ENCODE results near the gene CCDC146.
"Not testable (repeated sequence)": the region's sequence is repeated elsewhere in the genome, so short reads cannot be mapped to it uniquely, and the experiment has no call there.

CCDC146 gene

GRCh38 chr7:77121860-77122681, at the start of gene CCDC146:
TSS of gene CCDC146 (plus strand) at chr7:77122615. CDS start at chr7:77167669, 45,054 bp downstream.
- peak; percentile 99 for DNase-seq (ENCODE audit: low spot score)

GRCh38 chr7:77074786-77075396, 47.5 kb upstream of the CCDC146 start:
- DNase-seq (ENCODE audit: low spot score), result not testable (repeated sequence)

GRCh38 chr7:77077060-77077459, 45.4 kb upstream of the CCDC146 start:
- not testable (repeated sequence) for DNase-seq (ENCODE audit: low spot score)

DNA sequence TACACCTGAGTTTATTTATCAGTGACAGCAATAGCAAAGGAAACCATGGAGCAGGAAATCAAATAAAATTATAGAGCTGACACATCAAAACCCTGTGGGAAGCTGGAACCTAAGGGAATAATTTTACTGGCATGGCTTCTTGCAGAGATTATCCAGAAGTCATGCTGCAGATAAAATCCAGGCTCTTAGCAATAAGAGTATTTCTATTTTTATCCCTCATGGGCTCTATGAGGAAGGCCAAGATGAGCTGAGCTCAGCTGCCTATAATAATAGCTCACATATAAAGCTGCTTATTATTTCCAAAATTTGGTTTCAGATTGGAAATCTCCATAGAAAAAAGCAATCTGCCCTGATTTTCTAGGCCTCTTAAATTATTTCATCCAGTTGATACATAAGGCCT, 43.3 kb upstream of the CCDC146 start:
- DNase-seq (ENCODE audit: low spot score), result not testable (repeated sequence)

DNA sequence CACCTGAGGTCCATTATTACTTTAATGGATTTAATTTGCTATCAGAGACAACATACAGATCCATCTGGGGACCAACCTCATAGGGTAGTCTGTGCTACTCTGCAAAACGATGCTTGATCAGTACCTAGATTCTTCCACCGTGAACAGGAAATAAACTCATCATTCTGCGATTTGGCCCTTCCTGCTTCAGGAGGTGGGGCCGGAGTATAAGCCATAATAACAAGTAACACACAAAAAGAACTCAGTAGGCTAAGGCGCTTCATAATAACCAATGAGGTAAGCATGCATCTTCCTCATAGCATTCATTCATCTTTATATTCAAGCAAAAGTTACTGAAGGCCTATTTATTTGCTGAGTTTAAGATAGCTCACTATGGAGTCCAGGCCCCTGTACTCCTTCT, 42.8 kb upstream of the CCDC146 start:
- not testable (repeated sequence) for DNase-seq (ENCODE audit: low spot score)

DNA sequence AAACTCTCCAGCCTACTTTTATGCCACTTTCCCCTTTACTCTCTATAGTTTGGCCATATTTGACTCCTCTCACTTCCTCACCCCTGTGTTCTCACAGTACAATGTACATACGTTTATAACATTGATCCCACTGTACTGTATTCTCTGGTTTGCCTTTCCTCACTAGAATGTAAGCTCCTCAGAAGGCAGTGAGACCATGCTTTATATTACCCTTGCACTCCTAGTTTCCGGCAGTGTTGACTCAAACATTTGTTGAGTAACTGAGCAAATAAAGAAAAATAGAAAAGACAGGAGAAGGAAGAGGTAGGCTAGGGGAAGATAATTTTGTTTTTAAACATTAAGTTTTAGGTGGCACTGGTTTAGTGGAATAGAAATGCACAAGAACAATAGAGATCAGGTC, 42.2 kb upstream of the CCDC146 start:
- not testable (repeated sequence) for DNase-seq (ENCODE audit: low spot score)

DNA sequence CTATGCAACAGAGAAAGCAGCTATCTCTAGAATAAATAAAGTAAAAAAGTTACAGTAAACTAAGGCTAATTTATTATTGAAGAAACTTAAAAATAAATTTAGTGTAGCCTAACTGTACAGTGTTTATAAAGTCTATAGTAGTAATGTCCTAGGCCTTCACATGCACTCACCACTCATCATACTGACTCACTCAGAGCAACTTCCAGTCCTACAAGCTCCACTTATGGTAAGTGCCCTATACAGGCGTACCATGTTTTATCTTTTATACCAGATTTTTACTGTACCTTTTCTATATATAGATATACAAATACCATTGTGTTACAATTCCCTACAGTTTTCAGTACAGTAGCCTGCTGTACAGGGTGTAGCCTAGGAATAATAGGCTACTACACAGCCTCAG, 40.2 kb upstream of the CCDC146 start:
- DNase-seq (ENCODE audit: low spot score), result not testable (repeated sequence)

DNA sequence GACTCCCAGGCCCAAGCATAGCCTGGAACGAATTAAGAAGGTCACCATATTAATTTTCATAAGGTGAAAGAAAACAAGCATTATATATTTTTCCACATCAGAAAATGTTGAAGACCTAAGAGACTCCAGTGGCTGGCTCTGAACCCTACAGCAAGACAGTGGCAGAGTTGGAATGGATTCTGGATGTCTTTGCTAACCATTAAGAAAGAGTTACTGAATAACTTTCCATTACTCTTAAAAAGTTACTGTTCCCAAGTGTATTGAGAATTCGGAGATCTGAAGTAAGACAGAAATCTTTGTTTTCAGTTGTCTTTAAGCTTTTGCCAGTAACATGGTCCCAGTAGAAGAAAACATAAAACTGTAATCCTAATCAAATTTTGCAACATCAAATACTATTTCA, 30.1 kb upstream of the CCDC146 start:
- not testable (repeated sequence) for DNase-seq (ENCODE audit: low spot score)

- not testable (repeated sequence) for DNase-seq (ENCODE audit: low spot score)
Observed at GRCh38 chr7:77100501-77100900, 21.9 kb upstream of the CCDC146 start.

- not testable (repeated sequence) for DNase-seq (ENCODE audit: low spot score)
Observed at GRCh38 chr7:77101187-77101586, 21.2 kb upstream of the CCDC146 start.

GRCh38 chr7:77102671-77103070, 19.7 kb upstream of the CCDC146 start:
- DNase-seq (ENCODE audit: low spot score), result not testable (repeated sequence)

- not testable (repeated sequence) for DNase-seq (ENCODE audit: low spot score)
Observed at GRCh38 chr7:77105904-77106303, 16.5 kb upstream of the CCDC146 start.

- DNase-seq (ENCODE audit: low spot score), result not testable (repeated sequence)
Observed at GRCh38 chr7:77107659-77108058, 14.8 kb upstream of the CCDC146 start.

- DNase-seq (ENCODE audit: low spot score), result not testable (repeated sequence)
Observed at GRCh38 chr7:77108362-77108761, 14.1 kb upstream of the CCDC146 start.

DNA sequence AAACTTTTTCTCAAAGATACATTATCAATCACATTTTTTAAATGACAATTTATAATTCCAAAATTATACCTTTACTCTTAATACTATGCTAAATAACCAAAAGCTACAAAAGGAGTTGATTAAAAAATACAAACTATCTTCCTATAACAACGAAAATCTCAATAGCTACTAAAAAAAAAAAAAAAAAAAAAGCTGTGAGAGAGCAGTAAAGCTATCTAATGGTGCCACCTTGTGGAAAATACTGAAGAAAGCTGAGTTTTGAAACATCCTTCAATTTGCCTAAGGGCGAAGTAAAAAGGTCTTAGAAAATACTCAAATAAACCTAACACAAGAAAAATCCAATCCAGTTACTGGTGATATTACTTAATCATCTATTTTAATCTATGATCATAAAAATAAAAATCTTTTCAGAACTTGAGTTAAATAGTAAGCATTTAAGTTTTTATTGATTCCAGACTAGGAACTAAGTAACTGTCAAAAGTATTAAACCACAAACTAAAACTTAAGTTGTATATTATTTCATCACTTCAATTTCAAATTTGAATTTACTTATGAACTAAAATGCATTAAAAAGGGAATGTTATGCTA, 9.6 kb upstream of the CCDC146 start:
- not testable (repeated sequence) for DNase-seq (ENCODE audit: low spot score)

GRCh38 chr7:77125486-77125885, 3.1 kb downstream of the CCDC146 start:
- DNase-seq (ENCODE audit: low spot score), result not testable (repeated sequence)

DNA sequence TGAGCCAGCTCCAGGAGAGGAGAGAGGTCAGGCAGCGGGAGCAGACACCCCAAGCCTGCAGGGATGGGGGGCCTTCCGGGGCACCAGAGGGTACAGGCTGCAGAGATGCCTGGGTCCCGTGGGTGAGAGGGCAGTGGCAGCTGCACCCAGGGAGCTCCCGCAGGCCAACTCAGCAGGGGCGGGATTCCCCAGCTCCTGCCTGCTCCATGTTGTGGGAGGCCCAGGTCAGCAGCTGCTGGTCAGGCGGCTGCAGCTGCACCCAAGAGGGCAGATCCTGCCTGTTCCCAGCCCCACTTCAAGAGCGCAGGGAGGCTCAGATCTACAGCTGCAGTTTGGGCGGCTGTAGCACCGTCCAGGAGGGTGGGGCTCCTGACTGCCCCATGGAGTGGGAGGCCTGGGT, 4.6 kb downstream of the CCDC146 start:
- not testable (repeated sequence) for DNase-seq (ENCODE audit: low spot score)

- DNase-seq (ENCODE audit: low spot score), result peak; percentile 64
Observed at GRCh38 chr7:77128582-77129410, 6.4 kb downstream of the CCDC146 start.

- not testable (repeated sequence) for DNase-seq (ENCODE audit: low spot score)
Observed at GRCh38 chr7:77131781-77132180, 9.4 kb downstream of the CCDC146 start.

GRCh38 chr7:77138668-77139067, 16.3 kb downstream of the CCDC146 start:
- not testable (repeated sequence) for DNase-seq (ENCODE audit: low spot score)

GRCh38 chr7:77140291-77140690, 17.9 kb downstream of the CCDC146 start:
- not testable (repeated sequence) for DNase-seq (ENCODE audit: low spot score)

- DNase-seq (ENCODE audit: low spot score), result not testable (repeated sequence)
Observed at GRCh38 chr7:77152232-77152631, 29.8 kb downstream of the CCDC146 start.
